H1 (cell line): ENCODE data around the gene CAPZA2. TPM values are rescaled to one million over a fixed set of nuclear protein-coding genes. Genes with fewer than 3 reads are reported as not detected.

Source experiments
- CTCF ChIA-PET: fragments of 300-600 bp; sonication (Branson Sonifier 250); formaldehyde crosslinking; loops from one replicate; lab custom pipeline; 2021; ENCODE audit not compliant: partially characterized antibody; lab: Charles Lee
- POLR2A ChIA-PET: fragments of 300-600 bp; sonication (Branson Sonifier 250); formaldehyde crosslinking; loops from one replicate; lab custom pipeline; 2021; ENCODE audit warnings: inconsistent platforms; ENCODE audit not compliant: partially characterized antibody; lab: Charles Lee
- DNase-seq, 2 experiments: peaks; one replicate each; pipeline versions ENCODE4 v3.0.0 to v3.0.0-alpha.2; 2010 to 2022; ENCODE audit warnings: low spot score in 2 of 2, low read depth in 1 of 2, mixed read lengths in 1 of 2
- FAIRE-seq: peaks from 2 replicates; lab custom pipeline; 2011; peaks lifted over from hg19 to GRCh38; lab: Jason Lieb, UNC
- H2AFZ ChIP-seq: 2 replicates; pipeline ENCODE4 v1.8.1; 2012; ENCODE audit warnings: low read length, inconsistent platforms
- H2AK5ac ChIP-seq: 2 replicates; pipeline ENCODE4 v1.6.1; 2013; ENCODE audit warnings: low read depth, low read length
- H2BK120ac ChIP-seq: replicated peaks from 2 replicates; pipeline ENCODE3; 2013; ENCODE audit warnings: low read depth, low read length, inconsistent platforms
- H2BK12ac ChIP-seq: 2 replicates; pipeline ENCODE4 v1.6.1; 2013; ENCODE audit warnings: low read depth, low read length
- H2BK15ac ChIP-seq: 2 replicates; pipeline ENCODE4 v1.6.1; 2013; ENCODE audit warnings: low read length
- H2BK20ac ChIP-seq: 2 replicates; pipeline ENCODE4 v1.6.1; 2013; ENCODE audit warnings: low read length
- H2BK5ac ChIP-seq: 2 replicates; pipeline ENCODE4 v1.6.1; 2013; ENCODE audit warnings: low read depth, low read length
- H3K14ac ChIP-seq: 2 replicates; pipeline ENCODE4 v1.6.1; 2013; ENCODE audit warnings: inconsistent platforms; ENCODE audit not compliant: insufficient read length
- H3K18ac ChIP-seq: 2 replicates; pipeline ENCODE4 v1.6.1; 2013; ENCODE audit warnings: low read length; ENCODE audit errors: extremely low read depth
- H3K23ac ChIP-seq: 2 replicates; pipeline ENCODE4 v1.6.1; 2013; ENCODE audit warnings: inconsistent platforms; ENCODE audit not compliant: insufficient read length
- H3K23me2 ChIP-seq: 2 replicates; pipeline ENCODE4 v1.6.1; 2013; ENCODE audit warnings: low read depth, low read length
- H3K27ac ChIP-seq: 2 replicates; pipeline ENCODE4 v1.6.1; 2011; ENCODE audit warnings: low read depth, low read length, inconsistent platforms
- H3K27me3 ChIP-seq, 4 experiments: replicated peaks in 1 of 4; 1 replicate in 1 of 4; 2 replicates in 3 of 4; pipeline versions ENCODE4 v1.6.1 to v1.8.1; 2011 to 2013; ENCODE audit warnings: low read length in 3 of 4, mild to moderate bottlenecking in 3 of 4, inconsistent platforms in 2 of 4, mixed read lengths in 2 of 4, moderate library complexity in 1 of 4; ENCODE audit not compliant: control insufficient read depth in 3 of 4, insufficient read depth in 3 of 4; ENCODE audit errors: extremely low read depth in 1 of 4
- H3K36me3 ChIP-seq, 4 experiments: 2 replicates each; pipeline versions ENCODE4 v1.6.1 to v1.8.1; 2011 to 2013; ENCODE audit warnings: mild to moderate bottlenecking in 4 of 4, low read length in 3 of 4, moderate library complexity in 2 of 4, control low read depth in 1 of 4, inconsistent platforms in 1 of 4; ENCODE audit not compliant: insufficient read depth in 4 of 4, control insufficient read depth in 2 of 4
- H3K4ac ChIP-seq: replicated peaks from 2 replicates; pipeline ENCODE3; 2013; ENCODE audit warnings: low read length, low read depth, mixed read lengths, inconsistent platforms; ENCODE audit not compliant: insufficient read length
- H3K4me1 ChIP-seq, 4 experiments: replicated peaks in 1 of 4; 1 replicate in 1 of 4; 2 replicates in 3 of 4; pipeline versions ENCODE4 v1.6.1 to v1.8.1; 2011 to 2013; ENCODE audit warnings: low read length in 3 of 4, inconsistent platforms in 2 of 4, mixed read lengths in 1 of 4; ENCODE audit not compliant: insufficient read depth in 4 of 4, control insufficient read depth in 3 of 4
- H3K4me2 ChIP-seq, 2 experiments: 2 replicates each; pipeline versions ENCODE4 v1.6.1 to v1.8.1; 2011 to 2013; ENCODE audit warnings: low read depth in 2 of 2, low read length in 2 of 2, control low read depth in 1 of 2, inconsistent platforms in 1 of 2, mild to moderate bottlenecking in 1 of 2; ENCODE audit not compliant: insufficient read depth in 1 of 2
- H3K4me3 ChIP-seq, 4 experiments: fragments of 200-600, 300-600 bp in 1 of 4; sonication (generic), shearing (Covaris generic), sonication (Bioruptor Twin) in 1 of 4; 2 replicates each; pipeline versions ENCODE4 v1.5.1 to v1.8.1; 2011 to 2016; ENCODE audit warnings: low read length in 4 of 4, low read depth in 3 of 4, control low read depth in 2 of 4, inconsistent platforms in 2 of 4, mild to moderate bottlenecking in 2 of 4, mixed read lengths in 1 of 4, moderate library complexity in 1 of 4; ENCODE audit not compliant: insufficient read depth in 2 of 4; ENCODE audit errors: extremely low read depth in 1 of 4
- H3K56ac ChIP-seq: replicated peaks from 2 replicates; pipeline ENCODE3; 2013; ENCODE audit warnings: low read depth, mild to moderate bottlenecking, mixed read lengths, low read length, inconsistent platforms; ENCODE audit not compliant: insufficient read length
- H3K79me1 ChIP-seq: 2 replicates; pipeline ENCODE4 v1.6.1; 2013; ENCODE audit warnings: low read depth, low read length, control low read depth
- H3K79me2 ChIP-seq, 2 experiments: 2 replicates each; pipeline versions ENCODE4 v1.6.1 to v1.8.1; 2012 to 2013; ENCODE audit warnings: low read length in 2 of 2, mild to moderate bottlenecking in 2 of 2, inconsistent platforms in 1 of 2; ENCODE audit not compliant: insufficient read depth in 2 of 2, control insufficient read depth in 1 of 2
- H3K9ac ChIP-seq, 4 experiments: replicated peaks in 1 of 4; 1 replicate in 1 of 4; 2 replicates in 3 of 4; pipeline versions ENCODE4 v1.6.1 to v1.8.1; 2011 to 2013; ENCODE audit warnings: low read depth in 3 of 4, low read length in 3 of 4, control low read depth in 2 of 4, mild to moderate bottlenecking in 2 of 4, moderate library complexity in 2 of 4, inconsistent platforms in 1 of 4; ENCODE audit errors: extremely low read depth in 1 of 4
- H3K9me3 ChIP-seq, 2 experiments: 2 replicates each; pipeline versions ENCODE4 v1.6.1 to v1.8.1; 2012 to 2013; ENCODE audit warnings: mild to moderate bottlenecking in 2 of 2, moderate library complexity in 2 of 2, control low read depth in 1 of 2, inconsistent platforms in 1 of 2, low read depth in 1 of 2, low read length in 1 of 2, mixed read lengths in 1 of 2; ENCODE audit not compliant: insufficient read depth in 2 of 2
- H4K20me1 ChIP-seq, 2 experiments: replicated peaks in 1 of 2; 2 replicates each; pipeline versions ENCODE3 to v1.8.1; 2011 to 2013; ENCODE audit warnings: inconsistent platforms in 2 of 2, low read length in 2 of 2, mild to moderate bottlenecking in 1 of 2; ENCODE audit not compliant: insufficient read depth in 2 of 2, control insufficient read depth in 1 of 2
- H4K5ac ChIP-seq: 2 replicates; pipeline ENCODE4 v1.6.1; 2013; ENCODE audit warnings: low read length, low read depth, mixed read lengths, inconsistent platforms; ENCODE audit not compliant: insufficient read length
- H4K8ac ChIP-seq: 2 replicates; pipeline ENCODE4 v1.8.0; 2013; ENCODE audit warnings: mild to moderate bottlenecking, moderate library complexity, low read length, inconsistent platforms; ENCODE audit not compliant: insufficient read depth; ENCODE audit errors: extremely low read depth
- H4K91ac ChIP-seq: replicated peaks from 2 replicates; pipeline ENCODE3; 2013; ENCODE audit warnings: low read length, mixed read lengths, inconsistent platforms; ENCODE audit not compliant: insufficient read length
- ATF2 ChIP-seq: IDR thresholded peaks from 2 replicates; pipeline ENCODE4 v1.6.1; 2012; ENCODE audit warnings: low read length, inconsistent platforms
- CTBP2 ChIP-seq: IDR thresholded peaks from 2 replicates; pipeline ENCODE4 v1.7.0; 2011; ENCODE audit warnings: borderline replicate concordance, mild to moderate bottlenecking, moderate library complexity, mixed read lengths, low read length; ENCODE audit not compliant: insufficient read depth, insufficient read length
- GTF2F1 ChIP-seq: IDR thresholded peaks from 2 replicates; pipeline ENCODE4 v1.6.1; 2012; ENCODE audit warnings: low read depth, low read length, improper control_type of control experiment, borderline replicate concordance
- KDM5A ChIP-seq: fragments of 200-600 bp; IDR thresholded peaks from 2 replicates; pipeline ENCODE4 v1.7.1; 2012; ENCODE audit warnings: mild to moderate bottlenecking, low read length, inconsistent platforms, mixed read lengths
- RNF2 ChIP-seq: fragments of 200-900, 300-1000 bp; sonication (generic); IDR thresholded peaks from 2 replicates; pipeline ENCODE4 v1.7.1; 2016; ENCODE audit warnings: borderline replicate concordance, low read depth, mild to moderate bottlenecking, antibody characterized with exemption, low read length; ENCODE audit not compliant: poor library complexity, severe bottlenecking; ENCODE audit errors: missing control alignments
- SAP30 ChIP-seq: fragments of 300-600 bp; sonication (generic); IDR thresholded peaks from 2 replicates; pipeline ENCODE4 v1.7.1; 2012; ENCODE audit warnings: low read length, moderate library complexity, mild to moderate bottlenecking, inconsistent platforms; ENCODE audit not compliant: insufficient read depth, insufficient replicate concordance
- SIRT6 ChIP-seq: IDR thresholded peaks from one replicate; pipeline ENCODE4 v1.7.1; 2012; ENCODE audit warnings: low read length, inconsistent platforms
- SRF ChIP-seq: IDR thresholded peaks from 2 replicates; pipeline ENCODE4 v1.6.1; 2011; ENCODE audit warnings: mild to moderate bottlenecking, low read depth, low read length, moderate library complexity
- TEAD4 ChIP-seq: IDR thresholded peaks from 2 replicates; pipeline ENCODE4 v1.6.1; 2012; ENCODE audit warnings: low read depth, low read length, inconsistent platforms, mixed read lengths
- WGBS, 2 experiments: shearing (Covaris generic) in 1 of 2; methylation state at CpG; one replicate each; pipeline versions ENCODE4 v1.1.6 to v1.1.7; 2013 to 2015; ENCODE audit warnings: low lambda C conversion rate in 2 of 2, mixed read lengths in 2 of 2, inconsistent platforms in 1 of 2, low coverage in 1 of 2, missing lambda C conversion rate in 1 of 2; ENCODE audit not compliant: insufficient replicate concordance in 2 of 2, insufficient coverage in 1 of 2, insufficient read length in 1 of 2; ENCODE audit errors: extremely low coverage in 1 of 2, missing lambda C conversion rate in 1 of 2; 5-methylcytosine and 5-hydroxymethylcytosine counted together
- polyA plus RNA-seq, 7 experiments: library from polyadenylated mRNA; depleted of rRNA in 3 of 7; stranded (reverse) in 5 of 7; unstranded in 2 of 7; fragments of >200 nt in 5 of 7; fragments of 200-250 nt in 2 of 7; gene quantifications; 1 replicate in 5 of 7; 2 replicates in 1 of 7; 4 replicates in 1 of 7; pipeline versions ENCODE4 v1.2.1 to v1.2.3, GENCODE V29; 2011 to 2013; ENCODE audit warnings: missing spikeins in 2 of 7, mixed read lengths in 2 of 7
- total RNA-seq: library from RNA; stranded (reverse); fragmentation: NEBNext Ultra II Directional; extraction: Animal tissue kit (Norgen Biotek cat#: 25700); gene quantifications from 2 replicates; pipeline ENCODE4 v1.2.1, GENCODE V29; 2021

The CAPZA2 gene
- total and polyA plus RNA-seq, 2 of the 8 experiments (the other 6 are each of a cell fraction or from before 2014, with no cell fraction given) = 33.2 to 145 TPM

GRCh38 chr7:116911801-116912200 is 49.4 kb downstream of the CAPZA2 start:
- Histone ChIP-seq H3K9me3 (no peaks in the 10 kb centered on the region), H3K79me1 (no peaks in the 10 kb centered on the region), H3K9ac (no peak overlapping the region), H4K20me1 (no peaks in the 10 kb centered on the region), H3K36me3 (peaks cover 0 to 62% (median 26%) of the 10 kb centered on the region in 4 experiments; a peak in 6 of 8 replicates), H3K4me2 (no peak overlapping the region), H3K4me3 (no peak overlapping the region), H2BK15ac (no peak overlapping the region), H3K14ac (no peak overlapping the region), H3K4ac (no peak overlapping the region), H3K4me1 (no peaks in the 10 kb centered on the region), H3K23ac (no peak overlapping the region), H2BK12ac (no peak overlapping the region), H3K27me3 (no peaks in the 10 kb centered on the region), H4K91ac (no peak overlapping the region), H3K79me2 (peaks cover 0 to 4% of the 10 kb centered on the region in 2 experiments; a peak in 1 of 4 replicates), H4K5ac (no peak overlapping the region), H2BK5ac (no peak overlapping the region), H2AK5ac (no peak overlapping the region), H3K56ac (no peak overlapping the region), H2AFZ (no peak overlapping the region), H2BK120ac (no peak overlapping the region), H2BK20ac (no peak overlapping the region), H3K27ac (no peak overlapping the region), H3K18ac (no peak overlapping the region), H4K8ac (no peak overlapping the region), H3K23me2 (no peaks in the 10 kb centered on the region)
- CTCF ChIA-PET = interaction anchor here (0.6 kb wide), 1 partner anchor 23 kb away, joined by 3 read pairs; no protein-coding TSS in a partner anchor
- DNase-seq = no peak
- FAIRE-seq = no peak
- POLR2A ChIA-PET = interaction anchor here (1.7 kb wide), 1 partner anchor 9 kb away, joined by 6 read pairs; no protein-coding TSS in a partner anchor
- WGBS, 2 experiments = 100% methylated on average over 1 of the region's 1 CpG; no CpG with 5 or more reads in 1 of the 2 experiments
- TF ChIP-seq RNF2 = no peak
- no peak for TF ChIP-seq SAP30
- no peak for TF ChIP-seq TEAD4
- TF ChIP-seq CTBP2 = no peak
- TF ChIP-seq SIRT6 = no peak
- TF ChIP-seq ATF2 = no peak
- TF ChIP-seq GTF2F1 = no peak
- no peak for TF ChIP-seq KDM5A
- no peak for TF ChIP-seq SRF
